ENCODE data around the gene PDE11A. TPM values are rescaled to one million over a fixed set of nuclear protein-coding genes. Genes with fewer than 3 reads are reported as not detected.

Gene PDE11A
- total and polyA plus RNA-seq, 2 of the 13 experiments (the other 11 are each of a cell fraction or from before 2014, with no cell fraction given), result 1.2 to 1.7 TPM

DNA sequence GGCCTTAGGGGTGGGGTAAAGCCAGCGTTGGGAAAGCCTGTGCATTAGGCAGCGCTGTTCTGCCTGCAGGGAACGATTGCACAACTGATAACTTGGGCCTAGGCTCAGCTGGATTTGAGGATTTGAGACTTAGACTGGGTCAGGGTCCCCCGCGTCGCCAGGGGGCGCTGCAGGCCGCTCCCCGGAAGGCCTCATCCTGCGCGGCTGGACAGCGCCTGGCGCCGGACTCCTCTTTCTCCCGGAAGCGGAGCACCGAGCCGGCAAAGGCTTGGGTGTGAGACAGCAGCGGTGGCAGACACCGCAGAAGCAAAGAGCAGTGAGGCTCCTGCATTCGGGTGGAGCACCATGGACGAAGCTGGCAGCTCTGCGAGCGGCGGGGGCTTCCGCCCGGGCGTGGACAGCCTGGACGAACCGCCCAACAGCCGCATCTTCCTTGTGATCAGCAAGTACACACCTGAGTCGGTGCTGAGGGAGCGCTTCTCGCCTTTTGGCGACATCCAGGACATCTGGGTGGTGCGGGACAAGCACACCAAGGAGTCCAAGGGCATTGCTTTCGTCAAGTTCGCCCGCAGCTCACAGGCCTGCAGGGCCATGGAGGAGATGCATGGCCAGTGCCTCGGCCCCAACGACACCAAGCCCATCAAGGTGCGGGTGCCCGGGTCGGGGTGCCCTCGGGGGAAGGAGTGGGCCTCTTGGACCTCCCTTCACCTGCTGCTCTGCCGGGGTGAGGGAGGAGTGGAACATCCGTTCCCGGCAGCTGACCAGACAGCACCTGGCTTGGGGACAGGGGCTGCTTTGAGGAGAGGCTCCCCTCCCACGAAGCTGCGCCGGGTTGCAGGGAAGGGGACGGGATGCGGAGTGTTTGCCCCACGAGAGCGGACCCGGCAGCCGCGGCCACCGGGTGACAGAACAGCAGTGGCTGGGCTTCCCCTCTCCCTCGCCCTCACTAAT, 39.9 kb upstream of the PDE11A start, which contains the start of gene RBM45 (continued):
- TF ChIP-seq, protein P1, sequence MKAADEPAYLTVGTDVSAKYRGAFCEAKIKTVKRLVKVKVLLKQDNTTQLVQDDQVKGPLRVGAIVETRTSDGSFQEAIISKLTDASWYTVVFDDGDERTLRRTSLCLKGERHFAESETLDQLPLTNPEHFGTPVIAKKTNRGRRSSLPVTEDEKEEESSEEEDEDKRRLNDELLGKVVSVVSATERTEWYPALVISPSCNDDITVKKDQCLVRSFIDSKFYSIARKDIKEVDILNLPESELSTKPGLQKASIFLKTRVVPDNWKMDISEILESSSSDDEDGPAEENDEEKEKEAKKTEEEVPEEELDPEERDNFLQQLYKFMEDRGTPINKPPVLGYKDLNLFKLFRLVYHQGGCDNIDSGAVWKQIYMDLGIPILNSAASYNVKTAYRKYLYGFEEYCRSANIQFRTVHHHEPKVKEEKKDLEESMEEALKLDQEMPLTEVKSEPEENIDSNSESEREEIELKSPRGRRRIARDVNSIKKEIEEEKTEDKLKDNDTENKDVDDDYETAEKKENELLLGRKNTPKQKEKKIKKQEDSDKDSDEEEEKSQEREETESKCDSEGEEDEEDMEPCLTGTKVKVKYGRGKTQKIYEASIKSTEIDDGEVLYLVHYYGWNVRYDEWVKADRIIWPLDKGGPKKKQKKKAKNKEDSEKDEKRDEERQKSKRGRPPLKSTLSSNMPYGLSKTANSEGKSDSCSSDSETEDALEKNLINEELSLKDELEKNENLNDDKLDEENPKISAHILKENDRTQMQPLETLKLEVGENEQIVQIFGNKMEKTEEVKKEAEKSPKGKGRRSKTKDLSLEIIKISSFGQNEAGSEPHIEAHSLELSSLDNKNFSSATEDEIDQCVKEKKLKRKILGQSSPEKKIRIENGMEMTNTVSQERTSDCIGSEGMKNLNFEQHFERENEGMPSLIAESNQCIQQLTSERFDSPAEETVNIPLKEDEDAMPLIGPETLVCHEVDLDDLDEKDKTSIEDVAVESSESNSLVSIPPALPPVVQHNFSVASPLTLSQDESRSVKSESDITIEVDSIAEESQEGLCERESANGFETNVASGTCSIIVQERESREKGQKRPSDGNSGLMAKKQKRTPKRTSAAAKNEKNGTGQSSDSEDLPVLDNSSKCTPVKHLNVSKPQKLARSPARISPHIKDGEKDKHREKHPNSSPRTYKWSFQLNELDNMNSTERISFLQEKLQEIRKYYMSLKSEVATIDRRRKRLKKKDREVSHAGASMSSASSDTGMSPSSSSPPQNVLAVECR (CRISPR knock-in tag; IDR thresholded peaks at IDR 0.05; ENCODE audit: borderline replicate concordance), result peak; percentile 99
- peak; percentile 94 for TF ChIP-seq ZNF563 (CRISPR knock-in tag; IDR thresholded peaks at IDR 0.05)
- TF ChIP-seq SMARCE1 (IDR thresholded peaks at IDR 0.05; ENCODE audit: borderline replicate concordance), result no peak
- TF ChIP-seq, protein P2, sequence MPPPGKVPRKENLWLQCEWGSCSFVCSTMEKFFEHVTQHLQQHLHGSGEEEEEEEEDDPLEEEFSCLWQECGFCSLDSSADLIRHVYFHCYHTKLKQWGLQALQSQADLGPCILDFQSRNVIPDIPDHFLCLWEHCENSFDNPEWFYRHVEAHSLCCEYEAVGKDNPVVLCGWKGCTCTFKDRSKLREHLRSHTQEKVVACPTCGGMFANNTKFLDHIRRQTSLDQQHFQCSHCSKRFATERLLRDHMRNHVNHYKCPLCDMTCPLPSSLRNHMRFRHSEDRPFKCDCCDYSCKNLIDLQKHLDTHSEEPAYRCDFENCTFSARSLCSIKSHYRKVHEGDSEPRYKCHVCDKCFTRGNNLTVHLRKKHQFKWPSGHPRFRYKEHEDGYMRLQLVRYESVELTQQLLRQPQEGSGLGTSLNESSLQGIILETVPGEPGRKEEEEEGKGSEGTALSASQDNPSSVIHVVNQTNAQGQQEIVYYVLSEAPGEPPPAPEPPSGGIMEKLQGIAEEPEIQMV (CRISPR knock-in tag; IDR thresholded peaks at IDR 0.05; ENCODE audit: low read depth), result peak; percentile 89; the same call in 1 of the 2 replicates
- peak; percentile 73; the same call in 1 of the 2 replicates for TF ChIP-seq DNMT3B (CRISPR knock-in tag; conservative IDR thresholded peaks at IDR 0.05)
- TF ChIP-seq NFE2L1 (CRISPR knock-in tag; IDR thresholded peaks at IDR 0.05; ENCODE audit: borderline replicate concordance), result peak; percentile 44; the same call in 1 of the 2 replicates
- TF ChIP-seq, protein P3, sequence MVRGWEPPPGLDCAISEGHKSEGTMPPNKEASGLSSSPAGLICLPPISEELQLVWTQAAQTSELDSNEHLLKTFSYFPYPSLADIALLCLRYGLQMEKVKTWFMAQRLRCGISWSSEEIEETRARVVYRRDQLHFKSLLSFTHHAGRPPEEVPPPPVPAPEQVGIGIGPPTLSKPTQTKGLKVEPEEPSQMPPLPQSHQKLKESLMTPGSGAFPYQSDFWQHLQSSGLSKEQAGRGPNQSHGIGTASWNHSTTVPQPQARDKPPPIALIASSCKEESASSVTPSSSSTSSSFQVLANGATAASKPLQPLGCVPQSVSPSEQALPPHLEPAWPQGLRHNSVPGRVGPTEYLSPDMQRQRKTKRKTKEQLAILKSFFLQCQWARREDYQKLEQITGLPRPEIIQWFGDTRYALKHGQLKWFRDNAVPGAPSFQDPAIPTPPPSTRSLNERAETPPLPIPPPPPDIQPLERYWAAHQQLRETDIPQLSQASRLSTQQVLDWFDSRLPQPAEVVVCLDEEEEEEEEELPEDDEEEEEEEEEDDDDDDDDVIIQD (CRISPR knock-in tag; IDR thresholded peaks at IDR 0.05; ENCODE audit: low read depth), result peak; percentile 98
- 0 out of 2 replicates have a peak, but pooled peaks have one; percentile 26 for TF ChIP-seq ATRX (CRISPR knock-in tag; IDR thresholded peaks at IDR 0.05; ENCODE audit: borderline replicate concordance)
- peak; percentile 97 for TF ChIP-seq MTF2 (CRISPR knock-in tag; IDR thresholded peaks at IDR 0.05; ENCODE audit: borderline replicate concordance)
- peak; percentile 27; the same call in 1 of the 2 replicates for TF ChIP-seq ZNF572 (CRISPR knock-in tag; IDR thresholded peaks at IDR 0.05)
- peak; percentile 99 for TF ChIP-seq ZSCAN31 (CRISPR knock-in tag; IDR thresholded peaks at IDR 0.05; ENCODE audit: low read depth)
- TF ChIP-seq, protein P4, sequence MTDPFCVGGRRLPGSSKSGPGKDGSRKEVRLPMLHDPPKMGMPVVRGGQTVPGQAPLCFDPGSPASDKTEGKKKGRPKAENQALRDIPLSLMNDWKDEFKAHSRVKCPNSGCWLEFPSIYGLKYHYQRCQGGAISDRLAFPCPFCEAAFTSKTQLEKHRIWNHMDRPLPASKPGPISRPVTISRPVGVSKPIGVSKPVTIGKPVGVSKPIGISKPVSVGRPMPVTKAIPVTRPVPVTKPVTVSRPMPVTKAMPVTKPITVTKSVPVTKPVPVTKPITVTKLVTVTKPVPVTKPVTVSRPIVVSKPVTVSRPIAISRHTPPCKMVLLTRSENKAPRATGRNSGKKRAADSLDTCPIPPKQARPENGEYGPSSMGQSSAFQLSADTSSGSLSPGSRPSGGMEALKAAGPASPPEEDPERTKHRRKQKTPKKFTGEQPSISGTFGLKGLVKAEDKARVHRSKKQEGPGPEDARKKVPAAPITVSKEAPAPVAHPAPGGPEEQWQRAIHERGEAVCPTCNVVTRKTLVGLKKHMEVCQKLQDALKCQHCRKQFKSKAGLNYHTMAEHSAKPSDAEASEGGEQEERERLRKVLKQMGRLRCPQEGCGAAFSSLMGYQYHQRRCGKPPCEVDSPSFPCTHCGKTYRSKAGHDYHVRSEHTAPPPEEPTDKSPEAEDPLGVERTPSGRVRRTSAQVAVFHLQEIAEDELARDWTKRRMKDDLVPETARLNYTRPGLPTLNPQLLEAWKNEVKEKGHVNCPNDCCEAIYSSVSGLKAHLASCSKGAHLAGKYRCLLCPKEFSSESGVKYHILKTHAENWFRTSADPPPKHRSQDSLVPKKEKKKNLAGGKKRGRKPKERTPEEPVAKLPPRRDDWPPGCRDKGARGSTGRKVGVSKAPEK (CRISPR knock-in tag; IDR thresholded peaks at IDR 0.05; ENCODE audit: borderline replicate concordance), result peak; percentile 99; the same call in 1 of the 2 replicates
- peak; percentile 86; the same call in 1 of the 2 replicates for TF ChIP-seq KLF12 (CRISPR knock-in tag; IDR thresholded peaks at IDR 0.05; ENCODE audit: borderline replicate concordance)
- TF ChIP-seq DR1 (CRISPR knock-in tag; IDR thresholded peaks at IDR 0.05), result peak; percentile 95
- TF ChIP-seq U2AF2 (IDR thresholded peaks at IDR 0.05; ENCODE audit: low read depth, low read length), result no peak
- TF ChIP-seq, protein P5, sequence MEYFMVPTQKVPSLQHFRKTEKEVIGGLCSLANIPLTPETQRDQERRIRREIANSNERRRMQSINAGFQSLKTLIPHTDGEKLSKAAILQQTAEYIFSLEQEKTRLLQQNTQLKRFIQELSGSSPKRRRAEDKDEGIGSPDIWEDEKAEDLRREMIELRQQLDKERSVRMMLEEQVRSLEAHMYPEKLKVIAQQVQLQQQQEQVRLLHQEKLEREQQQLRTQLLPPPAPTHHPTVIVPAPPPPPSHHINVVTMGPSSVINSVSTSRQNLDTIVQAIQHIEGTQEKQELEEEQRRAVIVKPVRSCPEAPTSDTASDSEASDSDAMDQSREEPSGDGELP (IDR thresholded peaks at IDR 0.05; ENCODE audit: borderline replicate concordance, low read depth), result peak; percentile 90; the same call in 1 of the 2 replicates
